Stimulated activated naive CD4-positive, alpha-beta T cell treated with Interleukin-2 at 50 U/mL for 16 hours (primary cell): ENCODE measurements around the gene TUBB1.

Source experiments
- DNase-seq: peaks from one replicate; lab custom pipeline; 2025; lab: John Stamatoyannopoulos, UW

The TUBB1 gene

GRCh38 chr20:58989196-58989595 lies 30.0 kb upstream of the TUBB1 start:
- no peak for DNase-seq

GRCh38 chr20:58990651-58991445 lies 28.4 kb upstream of the TUBB1 start:
- DNase-seq = no peak

GRCh38 chr20:58991715-58992114 lies 27.5 kb upstream of the TUBB1 start:
- DNase-seq = no peak

- no peak for DNase-seq
Observed at GRCh38 chr20:58992911-58993310, 26.3 kb upstream of the TUBB1 start.

- no peak for DNase-seq
Observed at GRCh38 chr20:58993332-58994248, 25.6 kb upstream of the TUBB1 start.

- no peak for DNase-seq
Observed at GRCh38 chr20:58994390-58995159, 24.7 kb upstream of the TUBB1 start.

GRCh38 chr20:58995461-58996225 lies 23.6 kb upstream of the TUBB1 start:
- DNase-seq = no peak

GRCh38 chr20:58996226-58996611 lies 23.0 kb upstream of the TUBB1 start:
- DNase-seq = no peak

- no peak for DNase-seq
Observed at GRCh38 chr20:58997141-58997770, 22.0 kb upstream of the TUBB1 start.

GRCh38 chr20:58998656-58999055 lies 20.6 kb upstream of the TUBB1 start:
- DNase-seq = no peak

GRCh38 chr20:59000326-59000725 lies 18.9 kb upstream of the TUBB1 start:
- no peak for DNase-seq

- DNase-seq = no peak
Observed at GRCh38 chr20:59001068-59001448, 18.2 kb upstream of the TUBB1 start.

GRCh38 chr20:59001449-59002171 lies 17.6 kb upstream of the TUBB1 start:
- DNase-seq = no peak

- DNase-seq = no peak
Observed at GRCh38 chr20:59002388-59002787, 16.8 kb upstream of the TUBB1 start.

- DNase-seq = no peak
Observed at GRCh38 chr20:59002874-59003399, 16.3 kb upstream of the TUBB1 start.

GRCh38 chr20:59003836-59004492 lies 15.3 kb upstream of the TUBB1 start:
- DNase-seq = no peak

GRCh38 chr20:59004493-59004762 lies 14.8 kb upstream of the TUBB1 start:
- DNase-seq = no peak

GRCh38 chr20:59004763-59005522 lies 14.3 kb upstream of the TUBB1 start:
- DNase-seq = peak; percentile 37

- DNase-seq = no peak
Observed at GRCh38 chr20:59005523-59006166, 13.6 kb upstream of the TUBB1 start.
